Vagina (tissue), 2 donors: ENCODE data around the gene CHD5.

ENCODE experiments used
- CTCF ChIP-seq, 3 experiments: fragments of 450-650 bp in 2 of 3; fragments of 200-600 bp in 1 of 3; sonication (generic) in 1 of 3; IDR thresholded peaks; one replicate each; pipeline ENCODE4 v1.5.1; 2017 to 2019; ENCODE audit warnings: antibody characterized with exemption in 3 of 3, mild to moderate bottlenecking in 2 of 3, moderate library complexity in 2 of 3
- POLR2AphosphoS5 ChIP-seq, 2 donors: sonication (generic); formaldehyde crosslinking; IDR thresholded peaks; one replicate each; pipeline ENCODE4 v1.9.0; 2017; ENCODE audit warnings: antibody characterized with exemption in 2 of 2, mild to moderate bottlenecking in 2 of 2, low read depth in 1 of 2; ENCODE audit not compliant: insufficient read depth in 1 of 2

GRCh38 chr1:6093611-6094010 lies 86.5 kb downstream of the CHD5 start:
- no peak for TF ChIP-seq CTCF (IDR thresholded peaks at IDR 0.05)
- no peak for TF ChIP-seq POLR2AphosphoS5 (IDR thresholded peaks at IDR 0.05; ENCODE audit: insufficient read depth in 1 of 2, low read depth in 1 of 2)
